SJSA1 (cell line): ENCODE measurements around the gene MTARC2. TPM values are rescaled to one million over a fixed set of nuclear protein-coding genes. Genes with fewer than 3 reads are reported as not detected.

Experiments
- DNase-seq, 2 experiments: peaks; one replicate each; pipeline ENCODE4 v3.0.0-alpha.2; 2015 to 2020; ENCODE audit warnings: low spot score in 2 of 2, low read depth in 1 of 2
- H3K27ac ChIP-seq: fragments of 250-450 bp; sonication (Bioruptor Pico); 2 replicates; pipeline ENCODE4 v1.5.1; 2020; ENCODE audit warnings: mild to moderate bottlenecking, moderate library complexity
- H3K27me3 ChIP-seq: fragments of 250-450 bp; sonication (Bioruptor Pico); replicated peaks from 2 replicates; pipeline ENCODE4 v1.5.1; 2020; ENCODE audit warnings: mild to moderate bottlenecking, moderate library complexity
- H3K36me3 ChIP-seq: fragments of 250-450 bp; sonication (Bioruptor Pico); 2 replicates; pipeline ENCODE4 v1.5.1; 2020; ENCODE audit warnings: mild to moderate bottlenecking
- H3K4me1 ChIP-seq: fragments of 250-450 bp; sonication (Bioruptor Pico); replicated peaks from 2 replicates; pipeline ENCODE4 v1.6.1; 2021; ENCODE audit warnings: mild to moderate bottlenecking
- H3K4me3 ChIP-seq: fragments of 250-450 bp; sonication (Bioruptor Pico); 2 replicates; pipeline ENCODE4 v1.5.1; 2020; ENCODE audit warnings: mild to moderate bottlenecking
- H3K9me3 ChIP-seq: fragments of 250-450 bp; sonication (Bioruptor Pico); replicated peaks from 2 replicates; pipeline ENCODE4 v1.5.1; 2020; ENCODE audit warnings: mild to moderate bottlenecking
- total RNA-seq: library from RNA; depleted of rRNA; stranded (reverse); fragments of >200 nt; shearing (Covaris generic); gene quantifications from 2 replicates; pipeline ENCODE4 v1.2.3, GENCODE V29; 2014

MTARC2 gene
- total RNA-seq, 1 experiment from 2014 or later, result 10.1 TPM

GRCh38 chr1:220786337-220787068, 38.4 kb downstream of the MTARC2 start, which contains the start of gene MTARC1:
TSS of gene MTARC1 (plus strand) at chr1:220786913. CDS start at chr1:220786945, 32 bp downstream.
- H3K36me3 ChIP-seq, result peaks cover 13% of the 10 kb centered on the region
- H3K4me1 ChIP-seq, result no peaks in the 10 kb centered on the region
- no peaks in the 10 kb centered on the region for H3K27me3 ChIP-seq
- no peaks in the 10 kb centered on the region for H3K9me3 ChIP-seq
- H3K27ac ChIP-seq, result no peak within 1 kb of the TSS
- no peak within 1 kb of the TSS for H3K4me3 ChIP-seq
- no peak for DNase-seq

GRCh38 chr1:220787069-220787619, 39.0 kb downstream of the MTARC2 start:
- H3K4me3 ChIP-seq, result no peak overlapping the region
- no peaks in the 10 kb centered on the region for H3K27me3 ChIP-seq
- no peak overlapping the region for H3K27ac ChIP-seq
- no peaks in the 10 kb centered on the region for H3K9me3 ChIP-seq
- no peak for DNase-seq
- H3K36me3 ChIP-seq, result peaks cover 13% of the 10 kb centered on the region
- no peaks in the 10 kb centered on the region for H3K4me1 ChIP-seq

GRCh38 chr1:220788900-220789299, 40.8 kb downstream of the MTARC2 start:
- no peaks in the 10 kb centered on the region; the same call in 1 of the 2 replicates for H3K36me3 ChIP-seq
- no peaks in the 10 kb centered on the region for H3K9me3 ChIP-seq
- H3K4me1 ChIP-seq, result no peaks in the 10 kb centered on the region
- H3K27ac ChIP-seq, result no peak overlapping the region
- no peaks in the 10 kb centered on the region for H3K27me3 ChIP-seq
- no peak for DNase-seq
- H3K4me3 ChIP-seq, result no peak overlapping the region

GRCh38 chr1:220789532-220790147, 41.5 kb downstream of the MTARC2 start:
- Histone ChIP-seq H3K27ac (no peak overlapping the region), H3K27me3 (no peaks in the 10 kb centered on the region), H3K9me3 (no peaks in the 10 kb centered on the region), H3K4me1 (no peaks in the 10 kb centered on the region), H3K4me3 (no peak overlapping the region), H3K36me3 (no peaks in the 10 kb centered on the region)
- no peak for DNase-seq

GRCh38 chr1:220791285-220791684, 43.2 kb downstream of the MTARC2 start:
- H3K9me3 ChIP-seq, result no peaks in the 10 kb centered on the region
- no peak for DNase-seq
- H3K4me3 ChIP-seq, result no peak overlapping the region
- H3K27me3 ChIP-seq, result no peaks in the 10 kb centered on the region
- no peaks in the 10 kb centered on the region for H3K4me1 ChIP-seq
- no peaks in the 10 kb centered on the region for H3K36me3 ChIP-seq
- H3K27ac ChIP-seq, result no peak overlapping the region

- Histone ChIP-seq H3K4me3 (no peak overlapping the region), H3K36me3 (no peaks in the 10 kb centered on the region), H3K27ac (no peak overlapping the region), H3K4me1 (no peaks in the 10 kb centered on the region), H3K27me3 (no peaks in the 10 kb centered on the region), H3K9me3 (no peaks in the 10 kb centered on the region)
- DNase-seq, result no peak
Observed at GRCh38 chr1:220791956-220792355, 43.8 kb downstream of the MTARC2 start.

- no peaks in the 10 kb centered on the region for H3K36me3 ChIP-seq
- H3K27ac ChIP-seq, result no peak overlapping the region
- no peaks in the 10 kb centered on the region for H3K4me1 ChIP-seq
- H3K4me3 ChIP-seq, result no peak overlapping the region
- DNase-seq, result no peak
- H3K27me3 ChIP-seq, result no peaks in the 10 kb centered on the region
- no peaks in the 10 kb centered on the region for H3K9me3 ChIP-seq
Observed at GRCh38 chr1:220796530-220796929, 48.4 kb downstream of the MTARC2 start.

GRCh38 chr1:220797044-220797443, 48.9 kb downstream of the MTARC2 start:
- Histone ChIP-seq H3K4me1 (no peaks in the 10 kb centered on the region), H3K4me3 (no peak overlapping the region), H3K9me3 (no peaks in the 10 kb centered on the region), H3K27ac (no peak overlapping the region), H3K36me3 (no peaks in the 10 kb centered on the region), H3K27me3 (no peaks in the 10 kb centered on the region)
- DNase-seq, result no peak

GRCh38 chr1:220797553-220797952, 49.4 kb downstream of the MTARC2 start:
- no peaks in the 10 kb centered on the region for H3K36me3 ChIP-seq
- no peak overlapping the region for H3K27ac ChIP-seq
- H3K4me1 ChIP-seq, result no peaks in the 10 kb centered on the region
- no peak for DNase-seq
- no peak overlapping the region for H3K4me3 ChIP-seq
- H3K9me3 ChIP-seq, result no peaks in the 10 kb centered on the region
- no peaks in the 10 kb centered on the region for H3K27me3 ChIP-seq

GRCh38 chr1:220798338-220798737, 50.2 kb downstream of the MTARC2 start:
- no peak overlapping the region for H3K27ac ChIP-seq
- no peaks in the 10 kb centered on the region for H3K36me3 ChIP-seq
- no peaks in the 10 kb centered on the region for H3K9me3 ChIP-seq
- DNase-seq, result no peak
- H3K4me1 ChIP-seq, result no peaks in the 10 kb centered on the region
- H3K4me3 ChIP-seq, result no peak overlapping the region
- H3K27me3 ChIP-seq, result no peaks in the 10 kb centered on the region

GRCh38 chr1:220800262-220800661, 52.1 kb downstream of the MTARC2 start:
- no peaks in the 10 kb centered on the region for H3K27me3 ChIP-seq
- no peak overlapping the region for H3K4me3 ChIP-seq
- H3K9me3 ChIP-seq, result no peaks in the 10 kb centered on the region
- no peak for DNase-seq
- H3K27ac ChIP-seq, result no peak overlapping the region
- no peaks in the 10 kb centered on the region for H3K36me3 ChIP-seq
- H3K4me1 ChIP-seq, result no peaks in the 10 kb centered on the region

- no peaks in the 10 kb centered on the region for H3K4me1 ChIP-seq
- H3K9me3 ChIP-seq, result no peaks in the 10 kb centered on the region
- H3K36me3 ChIP-seq, result no peaks in the 10 kb centered on the region
- H3K27me3 ChIP-seq, result no peaks in the 10 kb centered on the region
- no peak overlapping the region for H3K4me3 ChIP-seq
- DNase-seq, result peak in 1 of 2 experiments; percentile 42
- no peak overlapping the region for H3K27ac ChIP-seq
Observed at GRCh38 chr1:220803401-220804201, 55.5 kb downstream of the MTARC2 start.

GRCh38 chr1:220804202-220804586, 56.1 kb downstream of the MTARC2 start:
- H3K27ac ChIP-seq, result no peak overlapping the region
- H3K4me1 ChIP-seq, result no peaks in the 10 kb centered on the region
- no peaks in the 10 kb centered on the region for H3K27me3 ChIP-seq
- H3K9me3 ChIP-seq, result no peaks in the 10 kb centered on the region
- H3K4me3 ChIP-seq, result no peak overlapping the region
- DNase-seq, result no peak
- no peaks in the 10 kb centered on the region for H3K36me3 ChIP-seq

- H3K36me3 ChIP-seq, result no peaks in the 10 kb centered on the region
- H3K4me3 ChIP-seq, result no peak overlapping the region
- H3K27ac ChIP-seq, result no peak overlapping the region
- no peak for DNase-seq
- H3K27me3 ChIP-seq, result no peaks in the 10 kb centered on the region
- no peaks in the 10 kb centered on the region for H3K4me1 ChIP-seq
- no peaks in the 10 kb centered on the region for H3K9me3 ChIP-seq
Observed at GRCh38 chr1:220806408-220806807, 58.3 kb downstream of the MTARC2 start.
